Hematopoietic multipotent progenitor cell (in vitro differentiated cells): ENCODE measurements around the gene CRYBA4. TPM values are rescaled to one million over a fixed set of nuclear protein-coding genes. Genes with fewer than 3 reads are reported as not detected.

Experiments
- DNase-seq, 3 donors: peaks; one replicate each; pipeline ENCODE4 v3.0.0-alpha.2; 2011 to 2015; ENCODE audit warnings: low read depth in 2 of 3, low spot score in 2 of 3
- total RNA-seq: library from RNA; depleted of rRNA; stranded (reverse); fragments of >200 nt; gene quantifications from one replicate; pipeline ENCODE4 v1.2.3, GENCODE V29; 2012

CRYBA4 gene
- total RNA-seq, 1 donor, result not detected

- no peak for DNase-seq
Measured at GRCh38 chr22:26620197-26620596, 1.6 kb upstream of the CRYBA4 start.

GRCh38 chr22:26623984-26624383 lies 2.2 kb downstream of the CRYBA4 start:
- DNase-seq, result no peak

- DNase-seq, result no peak
Measured at GRCh38 chr22:26624803-26625202, 3.0 kb downstream of the CRYBA4 start.

- no peak for DNase-seq
Measured at GRCh38 chr22:26629988-26630761, 8.4 kb downstream of the CRYBA4 start.

GRCh38 chr22:26631282-26631681 lies 9.5 kb downstream of the CRYBA4 start:
- no peak for DNase-seq

GRCh38 chr22:26632422-26633155 lies 10.8 kb downstream of the CRYBA4 start:
- peak in 2 of 3 donors; percentile 37 to 40 for DNase-seq

GRCh38 chr22:26634189-26634588 lies 12.4 kb downstream of the CRYBA4 start:
- no peak for DNase-seq

GRCh38 chr22:26635117-26635516 lies 13.4 kb downstream of the CRYBA4 start:
- no peak for DNase-seq

GRCh38 chr22:26636296-26636695 lies 14.5 kb downstream of the CRYBA4 start:
- DNase-seq, result no peak

GRCh38 chr22:26642465-26643417 lies 21.0 kb downstream of the CRYBA4 start:
- no peak for DNase-seq

GRCh38 chr22:26643418-26644100 lies 21.8 kb downstream of the CRYBA4 start:
- peak in 1 of 3 donors; percentile 26 for DNase-seq

GRCh38 chr22:26646158-26646557 lies 24.4 kb downstream of the CRYBA4 start:
- no peak for DNase-seq

- peak in 1 of 3 donors; percentile 41 for DNase-seq
Measured at GRCh38 chr22:26648011-26648497, 26.3 kb downstream of the CRYBA4 start.

- peak in 1 of 3 donors; percentile 65 for DNase-seq
Measured at GRCh38 chr22:26648528-26649388, 27.0 kb downstream of the CRYBA4 start.

GRCh38 chr22:26650722-26651421 lies 29.1 kb downstream of the CRYBA4 start:
- DNase-seq, result no peak

GRCh38 chr22:26651815-26652214 lies 30.1 kb downstream of the CRYBA4 start:
- DNase-seq, result no peak

- peak in 1 of 3 donors; percentile 53 for DNase-seq
Measured at GRCh38 chr22:26656891-26657851, 35.4 kb downstream of the CRYBA4 start, which contains the start of gene MIAT. Gene MIAT (plus strand): TSS chr22:26657588.
